Measurements from ENCODE around the gene KAZN.

The KAZN gene

DNA sequence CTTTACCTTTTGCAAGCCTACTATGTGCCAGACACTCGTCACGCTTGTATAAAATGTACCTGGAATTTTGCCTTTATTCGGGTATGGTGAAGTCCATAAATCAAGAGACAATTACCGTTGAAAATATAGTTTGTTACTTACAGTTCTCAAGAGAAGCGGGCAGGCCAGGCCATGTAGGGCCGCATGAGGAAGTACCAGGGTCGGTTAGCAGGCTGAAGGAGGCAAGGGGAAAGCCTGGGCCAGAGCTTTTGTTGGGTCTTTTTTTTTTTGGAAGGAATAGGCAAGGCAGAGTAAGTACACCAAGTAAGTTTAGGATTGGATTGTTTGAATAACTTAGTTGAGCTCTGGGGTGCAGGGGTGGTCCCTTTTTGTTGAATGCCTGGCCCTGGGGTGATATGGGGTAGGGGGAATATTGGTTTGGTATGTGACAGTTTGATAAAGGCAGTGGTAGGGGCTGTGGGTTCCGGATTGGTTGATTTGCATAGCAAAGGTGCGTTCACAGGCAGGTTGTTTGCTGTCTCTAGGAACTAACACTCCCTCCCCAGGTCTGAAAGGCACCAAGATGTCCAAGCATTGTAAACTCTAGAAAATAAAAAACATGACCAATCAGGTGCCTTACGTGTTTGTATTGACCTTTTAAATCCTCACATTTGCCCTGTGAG, 80.7 kb downstream of the KAZN start:
- no peak for DNase-seq

DNA sequence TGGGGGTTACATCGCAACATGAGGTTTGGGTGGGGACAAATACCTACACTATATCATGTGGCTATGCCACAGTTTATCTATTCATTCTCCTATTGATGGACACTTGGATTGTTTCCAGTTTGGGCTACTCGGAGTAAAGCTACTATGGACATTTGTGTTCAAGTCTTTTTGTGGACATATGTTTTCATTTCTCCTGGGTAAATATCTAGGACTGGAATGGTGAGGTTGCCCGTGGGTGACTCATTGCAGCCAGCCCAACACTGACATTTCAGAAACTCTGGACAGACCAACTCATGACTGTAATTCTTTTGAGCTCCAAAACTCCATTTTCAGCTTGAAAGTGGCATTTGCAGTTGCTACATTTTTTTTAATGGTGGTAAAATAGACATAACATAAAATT, 82.7 kb downstream of the KAZN start:
- DNase-seq = no peak

DNA sequence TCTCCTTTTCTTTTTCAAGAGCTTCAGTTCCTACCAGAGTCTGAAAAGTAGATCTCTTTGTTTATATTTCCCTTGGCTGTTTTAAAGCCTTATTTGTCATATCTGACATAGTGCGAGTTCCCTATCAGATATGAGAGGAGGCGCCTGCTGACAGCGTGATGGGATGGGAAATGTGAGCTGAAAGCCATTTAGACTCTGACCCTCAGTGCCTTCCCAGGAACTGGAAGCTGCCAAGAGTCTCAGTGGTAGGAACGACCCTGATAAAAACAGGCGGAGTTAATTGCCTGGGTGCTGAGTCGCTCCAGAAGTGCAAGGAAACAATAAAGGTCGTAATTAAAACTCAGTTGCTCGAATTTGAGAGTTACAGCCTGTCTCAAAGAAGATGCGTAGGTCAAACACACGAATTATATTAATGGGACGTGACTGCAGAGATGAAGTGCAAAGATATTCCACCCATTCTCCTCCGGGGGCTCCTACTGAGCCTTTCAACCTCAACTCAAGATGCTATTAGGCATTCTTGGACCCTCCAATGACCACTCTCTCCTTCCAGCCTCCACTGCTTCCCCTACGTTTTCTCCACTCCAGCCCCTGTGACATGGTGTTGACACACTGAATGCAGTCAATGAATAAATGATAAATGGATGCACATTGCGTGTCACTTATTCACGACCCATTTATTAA, 84.6 kb downstream of the KAZN start:
- peak; percentile 59 for DNase-seq

DNA sequence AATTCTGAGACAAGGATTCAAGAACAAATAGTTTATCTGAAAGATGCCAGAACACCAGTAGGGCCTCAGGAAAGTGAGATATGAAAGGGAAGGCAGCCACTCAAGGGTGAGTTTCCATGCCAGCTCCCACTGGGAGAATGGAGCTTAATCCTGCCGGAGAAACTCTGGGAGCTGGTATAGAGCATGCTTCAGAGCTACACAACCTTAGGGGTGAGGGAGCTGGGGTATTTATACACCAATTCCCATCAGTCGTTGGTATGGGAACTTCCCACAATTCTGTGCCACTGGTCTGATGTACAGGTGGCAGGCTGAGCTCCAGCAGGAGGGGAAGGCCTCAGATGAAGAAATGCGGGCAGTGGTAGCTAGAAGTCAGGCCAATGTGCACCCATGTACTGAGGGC, 86.6 kb downstream of the KAZN start:
- DNase-seq = no peak

- DNase-seq = no peak
These were observed 88.2 kb downstream of the KAZN start for GRCh38 chr1:14686701-14687100.

GRCh38 chr1:14687147-14687546, 88.7 kb downstream of the KAZN start:
- no peak for DNase-seq

DNA sequence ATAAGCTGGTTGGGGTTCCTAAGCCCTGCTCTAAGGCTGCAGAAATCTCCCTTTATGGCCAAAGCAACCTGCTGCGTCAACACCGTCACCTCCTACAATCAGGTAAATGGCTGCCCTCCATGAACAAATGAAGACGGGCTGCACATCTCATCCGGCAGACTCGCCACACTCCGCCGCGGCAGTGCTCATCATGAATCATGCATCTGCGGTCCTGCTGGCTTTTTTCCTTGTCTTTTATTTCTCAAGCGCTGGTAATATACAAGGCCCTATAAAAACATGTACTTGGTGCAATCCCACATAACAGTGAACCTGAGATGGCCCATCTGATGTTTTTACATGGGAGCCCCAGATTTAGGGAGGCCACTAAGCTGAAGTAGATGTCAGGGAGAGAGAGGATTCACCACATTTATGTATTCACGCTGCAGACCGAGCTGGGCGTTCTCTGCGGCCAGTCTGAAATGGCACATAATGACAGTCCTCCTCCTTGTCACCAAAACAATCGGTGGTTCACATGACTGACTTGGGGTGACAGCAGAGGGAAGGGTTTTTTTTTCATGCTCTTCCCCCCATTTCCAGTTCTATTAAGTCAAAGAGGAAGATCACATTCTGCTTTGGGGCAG, 91.6 kb downstream of the KAZN start:
- peak; percentile 28 for DNase-seq

GRCh38 chr1:14693949-14694348, 95.5 kb downstream of the KAZN start:
- no peak for DNase-seq

DNA sequence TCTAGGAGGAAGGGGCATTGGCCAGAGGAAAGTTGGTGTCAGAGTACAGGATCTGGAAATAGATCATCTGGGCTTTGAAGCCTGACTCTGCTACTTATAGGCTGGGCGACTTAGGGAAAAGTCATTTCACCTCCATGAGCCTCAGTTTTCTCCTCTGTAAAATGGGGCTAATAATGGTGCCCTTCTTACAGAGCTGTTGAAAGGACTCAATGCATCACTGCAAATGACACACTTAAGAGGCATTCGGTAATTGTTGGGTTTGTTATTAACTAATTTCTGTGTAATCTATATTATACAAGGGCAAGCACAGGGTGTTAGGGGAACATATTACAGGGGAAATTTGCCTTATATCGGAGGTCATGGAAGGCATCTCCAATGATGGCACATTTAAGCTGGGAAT, 96.1 kb downstream of the KAZN start:
- no peak for DNase-seq

- no peak for DNase-seq
These were observed 98.3 kb downstream of the KAZN start for GRCh38 chr1:14696761-14697160.

DNA sequence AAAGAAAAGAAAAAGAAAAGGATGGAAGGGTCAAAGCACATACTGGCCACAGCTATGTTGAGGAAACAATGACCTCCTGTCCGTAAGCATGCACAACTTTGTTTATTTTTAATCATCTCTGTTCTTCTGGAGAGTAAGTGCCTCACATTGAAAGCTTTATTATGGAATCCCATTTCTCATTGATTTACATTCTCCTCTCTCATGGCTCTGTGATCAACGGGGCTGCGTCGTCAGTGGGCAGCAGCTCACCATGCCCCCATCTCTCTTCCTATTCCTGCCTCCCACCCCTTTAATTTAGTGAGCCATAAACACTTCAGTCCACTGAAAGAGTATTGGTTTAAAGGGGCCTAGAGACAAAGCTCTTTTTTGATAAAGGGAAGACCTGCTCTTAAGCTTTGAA, 98.9 kb downstream of the KAZN start:
- no peak for DNase-seq

- DNase-seq = no peak
These were observed 99.8 kb downstream of the KAZN start for GRCh38 chr1:14698314-14698713.

DNA sequence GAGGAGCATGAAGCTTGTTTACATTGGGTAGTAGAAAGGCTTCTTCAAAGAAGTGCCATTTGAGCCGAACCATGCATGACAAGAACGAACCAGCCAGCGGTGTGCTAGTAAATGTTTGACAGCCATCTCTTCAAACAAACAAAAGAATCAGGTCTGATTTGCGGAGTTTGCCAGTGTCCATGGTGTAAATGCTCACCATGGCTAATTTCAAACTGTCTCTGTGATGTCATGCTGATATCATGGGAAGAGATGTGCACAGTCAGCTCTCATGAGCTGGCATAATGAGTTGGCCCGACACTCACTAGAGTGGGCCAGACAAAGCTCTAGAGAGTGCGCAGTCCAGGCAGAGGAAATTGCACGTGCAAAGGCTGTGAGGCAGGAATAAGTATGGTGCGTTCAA, 101.1 kb downstream of the KAZN start:
- no peak for DNase-seq

DNA sequence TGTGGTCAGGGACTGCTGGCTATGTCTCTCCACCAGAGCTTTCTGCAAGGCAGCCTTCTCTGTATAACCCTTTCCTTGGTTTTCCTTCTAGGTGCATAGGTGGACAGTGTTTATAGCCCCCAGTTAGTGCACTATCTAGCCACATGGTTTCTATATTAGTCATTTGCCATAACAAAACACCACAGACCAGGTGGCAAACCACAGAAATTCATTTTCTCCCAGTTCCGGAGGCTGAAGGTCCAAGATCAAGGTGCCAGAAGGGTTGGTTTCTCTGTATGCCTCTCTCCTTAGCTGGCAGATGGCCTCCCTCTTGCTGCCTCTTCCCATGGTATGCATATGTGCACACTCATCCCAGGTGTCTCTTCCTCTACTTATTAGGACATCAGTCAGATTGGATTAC, 106.4 kb downstream of the KAZN start:
- no peak for DNase-seq

- no peak for DNase-seq
These were observed 107.3 kb downstream of the KAZN start for GRCh38 chr1:14705824-14706223.

- DNase-seq = no peak
These were observed 108.1 kb downstream of the KAZN start for GRCh38 chr1:14706631-14707030.

DNA sequence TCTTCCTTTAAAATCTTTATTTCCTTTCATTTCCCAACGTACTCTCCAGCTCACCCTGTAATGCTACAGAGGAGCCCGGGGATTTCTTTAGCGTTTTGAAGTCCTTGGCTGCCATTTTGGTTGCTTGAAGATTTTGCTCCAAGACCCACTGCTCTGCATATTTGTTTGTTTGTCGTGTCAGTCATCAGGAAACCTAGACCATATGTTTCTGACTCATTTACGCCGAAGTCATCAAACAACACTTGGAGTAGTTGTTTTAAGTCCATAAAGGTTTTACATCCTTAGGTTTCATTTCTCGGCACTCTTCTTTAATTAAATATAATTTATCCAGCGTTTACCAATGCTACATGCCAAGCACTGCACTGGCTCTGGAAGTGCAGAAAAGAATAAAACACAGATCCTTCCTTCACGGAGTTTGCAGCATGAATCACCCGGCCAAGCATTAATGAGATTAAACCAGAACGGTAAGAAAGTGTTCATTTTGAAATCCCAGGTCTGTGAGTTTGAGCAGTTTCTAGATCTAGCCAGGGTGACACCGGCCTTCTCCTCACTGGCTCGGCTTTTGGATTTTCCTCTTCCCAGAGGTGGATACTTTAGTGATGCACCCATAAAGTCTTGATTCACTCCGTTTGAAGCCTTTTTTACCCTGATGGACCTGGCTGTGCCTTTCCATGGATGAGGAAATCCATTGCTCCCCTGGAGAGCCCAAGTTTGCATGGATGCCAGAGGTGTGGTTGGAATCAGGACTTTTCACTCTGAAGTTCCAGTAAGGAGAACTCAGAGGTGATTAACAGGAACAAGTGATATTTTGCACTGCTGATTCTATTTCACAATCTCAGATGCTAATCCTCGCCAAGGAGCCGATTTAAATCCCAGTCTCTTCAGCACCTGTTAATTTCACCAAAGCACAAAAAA, 109.3 kb downstream of the KAZN start:
- no peak for DNase-seq

DNA sequence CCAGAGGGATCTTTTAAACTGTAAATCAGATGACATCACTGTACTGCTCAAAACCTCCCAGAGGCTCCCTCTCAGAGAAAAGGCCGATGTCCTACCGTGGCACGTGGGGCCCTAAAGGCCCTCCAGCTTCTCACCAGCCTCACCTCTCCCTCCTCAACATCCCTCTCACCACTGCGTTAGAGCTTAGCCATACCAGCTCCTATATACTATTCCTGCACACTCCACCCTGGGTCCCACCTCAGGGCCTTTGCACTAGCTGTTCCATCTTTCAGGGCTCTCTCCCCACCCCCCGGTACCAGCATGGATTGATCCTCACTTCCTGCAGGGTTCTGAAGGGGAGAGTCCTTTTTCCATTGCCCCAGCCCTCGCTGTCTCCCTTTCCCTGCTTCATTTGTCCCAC, 111.8 kb downstream of the KAZN start:
- no peak for DNase-seq

DNA sequence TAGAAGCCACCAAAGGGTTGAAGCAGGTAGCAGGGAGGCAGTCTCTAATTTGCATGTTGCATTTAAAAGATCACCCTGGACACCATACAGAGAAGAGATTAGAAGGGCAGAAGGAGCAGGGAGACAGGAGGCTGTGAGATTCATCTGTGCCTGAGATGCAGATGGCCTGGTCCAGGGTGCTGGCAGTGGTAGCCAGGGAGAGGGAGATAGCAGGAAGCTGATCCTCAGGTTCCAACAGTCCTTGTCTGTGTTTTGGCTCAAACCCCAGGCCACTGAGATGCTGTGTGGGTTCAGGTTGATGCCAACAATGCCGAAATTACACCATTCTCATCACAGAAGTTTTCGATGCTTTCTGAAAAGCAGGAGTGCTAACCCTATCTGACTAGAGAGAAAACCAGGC, 113.7 kb downstream of the KAZN start:
- no peak for DNase-seq

DNA sequence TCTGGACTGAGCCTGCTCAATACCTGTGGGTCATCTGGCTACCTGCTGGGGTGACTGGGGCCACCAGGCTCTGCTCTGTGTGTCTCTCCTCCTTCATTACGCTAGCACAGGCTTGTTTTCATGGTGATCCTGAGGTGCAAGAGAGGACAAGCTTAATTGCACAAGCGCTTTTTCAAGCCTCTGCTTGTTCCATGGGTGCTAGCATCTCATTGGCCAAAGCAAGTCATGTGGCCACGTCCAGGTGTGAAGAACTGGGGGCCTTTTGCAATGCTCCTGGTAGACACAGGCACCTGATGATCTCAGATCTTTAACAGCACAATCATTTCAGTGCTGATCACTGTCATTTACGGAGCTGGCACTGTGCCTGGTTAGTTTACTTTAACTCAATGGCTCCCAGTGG, 114.6 kb downstream of the KAZN start:
- no peak for DNase-seq

DNA sequence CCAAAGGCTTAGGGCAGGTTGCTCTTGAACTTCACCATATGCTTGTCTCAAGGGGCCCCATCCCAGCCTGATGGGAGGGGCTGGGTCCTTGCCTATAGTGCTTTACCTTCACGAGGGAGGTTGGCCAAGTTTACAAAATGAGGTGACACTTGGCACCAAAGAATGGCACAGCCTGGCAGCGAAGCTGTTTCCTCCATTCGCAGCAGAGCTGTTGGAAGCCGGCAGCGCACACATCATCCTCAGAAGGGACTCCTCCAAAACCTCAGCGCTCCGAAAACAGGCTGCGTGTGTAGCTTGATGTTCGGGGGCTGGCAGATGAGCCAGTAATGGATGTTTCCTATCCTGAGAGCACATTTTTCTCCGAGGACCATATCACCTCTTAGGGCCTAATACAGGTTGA, 116.8 kb downstream of the KAZN start:
- DNase-seq = no peak

- DNase-seq = no peak
These were observed 117.3 kb downstream of the KAZN start for GRCh38 chr1:14715802-14716201.

GRCh38 chr1:14716474-14716873, 118.0 kb downstream of the KAZN start:
- no peak for DNase-seq

- DNase-seq = no peak
These were observed 120.0 kb downstream of the KAZN start for GRCh38 chr1:14718476-14718875.
